BLaER1 treated with 17β-estradiol and CSF1 and Interleukin-3, amounts not matched to agents 10 nM and 100 nM (cell line): Measurements from ENCODE around the gene CFAP221.

Experiments
- H3K27ac ChIP-seq, 11 experiments: shearing (Covaris generic); formaldehyde crosslinking; 2 replicates each; pipeline ENCODE4 v1.8.1; 2022
- H3K27me3 ChIP-seq, 11 experiments: shearing (Covaris generic); formaldehyde crosslinking; 2 replicates each; pipeline ENCODE4 v1.8.1; 2022
- H3K36me3 ChIP-seq, 11 experiments: shearing (Covaris generic); formaldehyde crosslinking; 2 replicates each; pipeline ENCODE4 v1.8.1; 2022
- H3K4me1 ChIP-seq, 10 experiments: shearing (Covaris generic); formaldehyde crosslinking; 2 replicates each; pipeline ENCODE4 v1.8.1; 2022
- H3K4me2 ChIP-seq, 11 experiments: shearing (Covaris generic); formaldehyde crosslinking; 2 replicates each; pipeline ENCODE4 v1.8.1; 2022
- H3K4me3 ChIP-seq, 10 experiments: shearing (Covaris generic); formaldehyde crosslinking; 2 replicates each; pipeline ENCODE4 v1.8.1; 2022
- H3K9ac ChIP-seq, 11 experiments: shearing (Covaris generic); formaldehyde crosslinking; 2 replicates each; pipeline ENCODE4 v1.8.1; 2022
- H3K9me3 ChIP-seq, 11 experiments: shearing (Covaris generic); formaldehyde crosslinking; replicated peaks in 1 of 11; 2 replicates each; pipeline ENCODE4 v1.8.1; 2022
- H4K20me1 ChIP-seq, 11 experiments: shearing (Covaris generic); formaldehyde crosslinking; 2 replicates each; pipeline ENCODE4 v1.8.1; 2022
- Cebpa-rat ChIP-seq, 11 experiments: shearing (Covaris generic); IDR thresholded peaks; 2 replicates each; pipeline ENCODE4 v1.8.1; 2022

The CFAP221 gene

GRCh38 chr2:119544075-119544938, at the start of gene CFAP221:
Gene CFAP221 (plus strand): TSS chr2:119544449. CDS start chr2:119546132, 1,683 bp downstream.
- H3K36me3 ChIP-seq, result no peaks in the 10 kb centered on the region
- no peak for TF ChIP-seq Cebpa-rat (IDR thresholded peaks at IDR 0.05)
- peak within 1 kb of the TSS; percentile 48 to 76 (median 71); a peak in 21 of 22 replicates for H3K9ac ChIP-seq
- H3K27ac ChIP-seq, result peak within 1 kb of the TSS in 4 of 11 experiments; percentile 19 to 61 (median 58); a peak in 6 of 22 replicates
- peaks cover 0 to 10% (median 0%) of the 10 kb centered on the region in 10 experiments; a peak in 2 of 20 replicates for H3K4me1 ChIP-seq
- H3K4me2 ChIP-seq, result peak within 1 kb of the TSS; percentile 48 to 84 (median 79)
- no peaks in the 10 kb centered on the region for H4K20me1 ChIP-seq
- peaks cover 18 to 36% (median 30%) of the 10 kb centered on the region in 11 experiments for H3K27me3 ChIP-seq
- peaks cover 9 to 30% (median 20%) of the 10 kb centered on the region in 11 experiments for H3K9me3 ChIP-seq
- peak within 1 kb of the TSS; percentile 46 to 69 (median 58) for H3K4me3 ChIP-seq

GRCh38 chr2:119495948-119496347, 48.3 kb upstream of the CFAP221 start:
- H3K9ac ChIP-seq, result no peak overlapping the region
- no peak overlapping the region for H3K4me2 ChIP-seq
- TF ChIP-seq Cebpa-rat (IDR thresholded peaks at IDR 0.05), result no peak
- H3K27ac ChIP-seq, result no peak overlapping the region
- no peaks in the 10 kb centered on the region for H3K36me3 ChIP-seq
- no peak overlapping the region for H3K4me3 ChIP-seq
- peaks cover 15 to 24% (median 20%) of the 10 kb centered on the region in 11 experiments for H3K9me3 ChIP-seq
- no peaks in the 10 kb centered on the region for H3K27me3 ChIP-seq
- H3K4me1 ChIP-seq, result no peaks in the 10 kb centered on the region
- no peaks in the 10 kb centered on the region for H4K20me1 ChIP-seq

- H3K27me3 ChIP-seq, result no peaks in the 10 kb centered on the region
- H3K4me2 ChIP-seq, result no peak overlapping the region
- no peaks in the 10 kb centered on the region for H3K36me3 ChIP-seq
- no peaks in the 10 kb centered on the region for H3K4me1 ChIP-seq
- no peak overlapping the region for H3K9ac ChIP-seq
- H4K20me1 ChIP-seq, result no peaks in the 10 kb centered on the region
- peaks cover 19 to 32% (median 24%) of the 10 kb centered on the region in 11 experiments for H3K9me3 ChIP-seq
- no peak overlapping the region for H3K27ac ChIP-seq
- H3K4me3 ChIP-seq, result no peak overlapping the region
- TF ChIP-seq Cebpa-rat (IDR thresholded peaks at IDR 0.05), result no peak
These were observed 47.6 kb upstream of the CFAP221 start for GRCh38 chr2:119496682-119497081.

- Histone ChIP-seq H3K27ac (no peak overlapping the region), H3K9ac (no peak overlapping the region), H3K36me3 (no peaks in the 10 kb centered on the region), H3K9me3 (peaks cover 0 to 6% (median 0%) of the 10 kb centered on the region in 11 experiments; a peak in 2 of 22 replicates), H3K4me3 (no peak overlapping the region), H4K20me1 (no peaks in the 10 kb centered on the region), H3K4me1 (no peaks in the 10 kb centered on the region), H3K27me3 (no peaks in the 10 kb centered on the region), H3K4me2 (no peak overlapping the region)
- TF ChIP-seq Cebpa-rat (IDR thresholded peaks at IDR 0.05), result no peak
These were observed 35.5 kb upstream of the CFAP221 start for GRCh38 chr2:119508756-119509155.

- no peaks in the 10 kb centered on the region for H3K36me3 ChIP-seq
- H3K4me2 ChIP-seq, result no peak overlapping the region
- no peak for TF ChIP-seq Cebpa-rat (IDR thresholded peaks at IDR 0.05)
- H3K9me3 ChIP-seq, result no peaks in the 10 kb centered on the region; a peak in 1 of 22 replicates
- no peaks in the 10 kb centered on the region for H4K20me1 ChIP-seq
- no peak overlapping the region for H3K9ac ChIP-seq
- H3K4me1 ChIP-seq, result no peaks in the 10 kb centered on the region
- no peak overlapping the region for H3K27ac ChIP-seq
- H3K27me3 ChIP-seq, result no peaks in the 10 kb centered on the region
- no peak overlapping the region for H3K4me3 ChIP-seq
These were observed 32.3 kb upstream of the CFAP221 start for GRCh38 chr2:119511989-119512388.

- H3K4me2 ChIP-seq, result no peak overlapping the region
- no peak overlapping the region for H3K9ac ChIP-seq
- H3K4me3 ChIP-seq, result no peak overlapping the region
- H3K4me1 ChIP-seq, result no peaks in the 10 kb centered on the region
- no peak for TF ChIP-seq Cebpa-rat (IDR thresholded peaks at IDR 0.05)
- no peak overlapping the region for H3K27ac ChIP-seq
- H3K36me3 ChIP-seq, result no peaks in the 10 kb centered on the region
- H3K27me3 ChIP-seq, result no peaks in the 10 kb centered on the region
- peaks cover 0 to under 1% (median 0%) of the 10 kb centered on the region in 11 experiments; a peak in 1 of 22 replicates for H3K9me3 ChIP-seq
- H4K20me1 ChIP-seq, result no peaks in the 10 kb centered on the region
These were observed 31.3 kb upstream of the CFAP221 start for GRCh38 chr2:119512946-119513345.

GRCh38 chr2:119513832-119514231, 30.4 kb upstream of the CFAP221 start:
- no peaks in the 10 kb centered on the region for H4K20me1 ChIP-seq
- H3K36me3 ChIP-seq, result no peaks in the 10 kb centered on the region
- no peaks in the 10 kb centered on the region for H3K27me3 ChIP-seq
- H3K4me1 ChIP-seq, result no peaks in the 10 kb centered on the region
- TF ChIP-seq Cebpa-rat (IDR thresholded peaks at IDR 0.05), result no peak
- no peak overlapping the region for H3K4me2 ChIP-seq
- H3K9ac ChIP-seq, result no peak overlapping the region
- H3K4me3 ChIP-seq, result no peak overlapping the region
- peaks cover 0 to 7% (median 0%) of the 10 kb centered on the region in 11 experiments; a peak in 2 of 22 replicates for H3K9me3 ChIP-seq
- H3K27ac ChIP-seq, result no peak overlapping the region

GRCh38 chr2:119516121-119516520, 28.1 kb upstream of the CFAP221 start:
- Histone ChIP-seq H3K9me3 (peaks cover 0 to 7% (median 0%) of the 10 kb centered on the region in 11 experiments; a peak in 2 of 22 replicates), H3K4me1 (no peaks in the 10 kb centered on the region), H3K27me3 (no peaks in the 10 kb centered on the region), H3K27ac (no peak overlapping the region), H3K36me3 (no peaks in the 10 kb centered on the region), H4K20me1 (no peaks in the 10 kb centered on the region), H3K4me3 (no peak overlapping the region), H3K9ac (no peak overlapping the region), H3K4me2 (no peak overlapping the region)
- TF ChIP-seq Cebpa-rat (IDR thresholded peaks at IDR 0.05), result no peak

- no peaks in the 10 kb centered on the region for H3K27me3 ChIP-seq
- no peak overlapping the region for H3K4me3 ChIP-seq
- H3K9me3 ChIP-seq, result peaks cover 0 to 7% (median 0%) of the 10 kb centered on the region in 11 experiments; a peak in 2 of 22 replicates
- no peaks in the 10 kb centered on the region for H3K36me3 ChIP-seq
- TF ChIP-seq Cebpa-rat (IDR thresholded peaks at IDR 0.05), result no peak
- H3K4me1 ChIP-seq, result no peaks in the 10 kb centered on the region
- H3K9ac ChIP-seq, result no peak overlapping the region
- H3K27ac ChIP-seq, result no peak overlapping the region
- no peak overlapping the region for H3K4me2 ChIP-seq
- H4K20me1 ChIP-seq, result no peaks in the 10 kb centered on the region
These were observed 26.8 kb upstream of the CFAP221 start for GRCh38 chr2:119517433-119517832.
